ENCODE results near the gene CENPVL3. TPM values are rescaled to one million over a fixed set of nuclear protein-coding genes. Genes with fewer than 3 reads are reported as not detected.

The CENPVL3 gene
- polyA plus RNA-seq, 1 donor from 2014 or later: 2.0 TPM

Other genes starting within 250 kb of the CENPVL3 start
- gene NUDT11, start 122.3 kb downstream of the CENPVL3 start, polyA plus RNA-seq: 100 and 118 TPM in 2 replicates
- 3.2 and 5.6 TPM in 2 replicates for gene CENPVL2, start 63.9 kb upstream of the CENPVL3 start, polyA plus RNA-seq
- 3.2 and 5.6 TPM in 2 replicates for gene CENPVL1, start 91.6 kb upstream of the CENPVL3 start, polyA plus RNA-seq
- 25.4 and 25.5 TPM in 2 replicates for gene GSPT2, start 124.5 kb upstream of the CENPVL3 start, polyA plus RNA-seq